HG03521 (cell line): Measurements from ENCODE around the gene ZDHHC14.

Source experiments
- ATAC-seq: cut with Tn5 transposase; IDR thresholded peaks from one replicate; pipeline ENCODE4 v1.9.1; 2021; ENCODE audit warnings: mild to moderate bottlenecking, moderate library complexity; ENCODE audit not compliant: unreplicated experiment

The ZDHHC14 gene

GRCh38 chr6:157653521-157653920 lies 272.5 kb downstream of the ZDHHC14 start:
- no peak for ATAC-seq

- ATAC-seq, result no peak
Measured at GRCh38 chr6:157655139-157655538, 274.1 kb downstream of the ZDHHC14 start.

DNA sequence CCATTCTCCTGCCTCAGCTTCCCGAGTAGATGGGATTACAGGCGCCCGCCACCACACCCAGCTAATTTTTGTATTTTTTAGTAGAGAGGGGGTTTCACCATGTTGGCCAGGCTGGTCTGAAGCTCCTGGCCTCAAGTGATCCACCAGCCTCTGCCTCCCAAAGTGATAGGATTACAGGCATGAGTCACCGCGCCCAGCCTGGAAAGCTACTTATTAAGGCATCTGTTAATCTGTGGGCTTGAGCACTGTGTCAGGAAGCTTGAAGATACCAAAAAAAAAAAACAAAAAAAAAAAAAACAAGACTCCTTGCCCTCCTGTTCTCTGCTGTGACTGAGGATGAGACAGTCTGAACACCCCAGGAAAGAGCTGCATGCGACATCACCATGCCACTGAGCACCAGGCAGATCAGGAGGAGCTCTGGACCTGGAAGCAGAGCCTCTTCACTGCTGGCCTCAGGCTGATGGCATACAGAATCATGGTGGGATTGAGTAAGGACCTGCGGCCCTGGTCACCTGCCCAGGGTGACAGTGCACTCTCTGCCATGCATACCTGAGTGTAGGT lies 275.5 kb downstream of the ZDHHC14 start:
- ATAC-seq, result no peak

- ATAC-seq, result no peak
Measured at GRCh38 chr6:157657754-157658153, 276.8 kb downstream of the ZDHHC14 start.

GRCh38 chr6:157658301-157658700 lies 277.3 kb downstream of the ZDHHC14 start:
- ATAC-seq, result no peak

DNA sequence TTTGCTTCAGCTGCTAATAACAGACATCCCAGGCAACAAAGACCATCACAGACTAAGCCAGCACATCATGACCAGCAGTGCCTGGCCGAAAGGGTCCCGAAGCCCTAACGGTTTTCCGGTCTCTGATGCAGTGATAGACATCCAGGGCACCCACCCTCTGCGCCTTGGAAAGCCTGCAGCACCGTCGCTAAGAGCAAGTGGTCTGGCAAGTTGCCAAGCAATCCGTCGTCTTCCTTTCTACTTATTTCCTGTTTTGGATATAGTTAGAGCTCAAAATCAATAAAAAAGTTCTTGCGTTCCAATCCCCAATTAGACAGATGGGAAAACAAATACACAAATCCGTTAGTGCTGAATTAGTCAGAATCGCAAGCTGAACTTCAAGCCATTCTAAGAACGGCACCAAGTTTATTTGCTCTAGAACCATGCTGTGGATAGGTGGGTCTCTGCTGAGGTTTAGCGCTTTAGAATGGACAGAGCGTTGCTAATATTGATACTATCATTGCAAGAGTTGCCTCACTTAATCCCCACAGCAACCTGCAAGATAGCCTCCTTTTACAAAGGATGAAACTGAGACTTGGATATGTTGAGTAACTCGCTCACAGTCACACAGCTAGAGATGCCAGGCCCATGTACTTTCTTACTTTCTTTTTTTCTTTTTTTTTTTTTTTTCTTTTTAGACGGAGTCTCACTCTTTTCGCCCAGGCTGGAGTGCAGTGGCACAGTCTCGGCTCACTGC lies 278.7 kb downstream of the ZDHHC14 start:
- ATAC-seq, result no peak

DNA sequence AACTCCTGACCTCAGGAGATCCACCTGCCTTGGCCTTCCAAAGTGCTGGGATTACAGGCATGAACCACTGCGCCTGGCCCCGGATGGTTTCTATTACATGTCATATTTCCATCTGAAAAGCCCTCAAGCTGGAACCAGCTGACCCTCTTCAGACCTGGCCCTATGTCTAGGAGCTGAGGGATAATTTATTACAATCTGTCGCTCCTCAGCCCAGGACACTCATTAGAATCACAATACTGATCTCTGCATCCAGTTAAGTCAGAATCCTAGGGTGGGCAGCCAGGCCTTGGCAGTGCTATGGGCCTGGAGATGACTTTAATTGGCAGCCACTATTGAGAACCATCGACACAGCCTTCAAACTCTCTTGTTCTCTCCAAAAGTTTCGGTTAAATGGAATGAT lies 279.4 kb downstream of the ZDHHC14 start:
- ATAC-seq, result no peak

- no peak for ATAC-seq
Measured at GRCh38 chr6:157661652-157662051, 280.7 kb downstream of the ZDHHC14 start.

DNA sequence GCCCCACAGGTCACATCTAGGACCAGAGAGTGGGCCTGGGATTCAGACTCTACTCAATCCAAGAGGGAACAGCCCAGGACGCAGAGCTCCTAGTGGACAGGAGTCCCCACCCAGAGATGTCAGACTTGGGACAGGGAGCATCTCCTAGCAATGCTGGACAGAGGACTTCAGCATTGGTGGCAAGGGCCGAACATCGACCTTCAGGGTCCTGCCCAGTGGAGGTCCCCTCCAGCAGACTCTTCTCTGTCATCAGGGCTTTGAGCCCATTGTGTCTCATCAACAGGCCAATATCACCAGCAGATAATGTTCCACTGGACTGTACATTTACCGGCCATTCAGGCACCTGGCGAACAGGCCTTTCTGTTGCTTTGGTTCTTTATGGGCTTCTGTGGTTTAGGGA lies 282.3 kb downstream of the ZDHHC14 start:
- no peak for ATAC-seq

GRCh38 chr6:157665180-157665579 lies 284.2 kb downstream of the ZDHHC14 start:
- ATAC-seq, result no peak

GRCh38 chr6:157666729-157667128 lies 285.7 kb downstream of the ZDHHC14 start:
- no peak for ATAC-seq

GRCh38 chr6:157667211-157668008 lies 286.4 kb downstream of the ZDHHC14 start:
- ATAC-seq, result no peak

- ATAC-seq, result no peak
Measured at GRCh38 chr6:157668009-157668401, 287.0 kb downstream of the ZDHHC14 start.

DNA sequence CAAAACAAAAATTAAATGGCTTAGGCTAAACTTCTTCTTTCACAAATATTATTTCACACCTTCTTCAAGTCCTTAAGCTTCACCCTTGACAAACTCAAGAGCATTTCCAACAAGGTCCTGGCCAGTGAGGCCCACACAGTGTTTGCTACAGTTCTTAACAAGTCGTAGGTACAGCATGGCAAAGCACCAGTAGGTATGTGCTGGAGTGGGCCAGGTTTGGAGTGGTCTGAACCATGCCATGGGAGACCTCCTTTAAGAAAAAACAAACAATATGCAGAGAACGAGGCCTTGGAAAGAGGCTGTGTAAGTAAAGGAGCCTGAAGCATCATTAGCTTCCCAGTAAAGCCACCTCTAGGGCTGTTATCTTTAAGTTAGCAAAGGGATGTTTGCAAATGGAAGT lies 287.7 kb downstream of the ZDHHC14 start:
- no peak for ATAC-seq

- ATAC-seq, result no peak
Measured at GRCh38 chr6:157669323-157669722, 288.3 kb downstream of the ZDHHC14 start.

DNA sequence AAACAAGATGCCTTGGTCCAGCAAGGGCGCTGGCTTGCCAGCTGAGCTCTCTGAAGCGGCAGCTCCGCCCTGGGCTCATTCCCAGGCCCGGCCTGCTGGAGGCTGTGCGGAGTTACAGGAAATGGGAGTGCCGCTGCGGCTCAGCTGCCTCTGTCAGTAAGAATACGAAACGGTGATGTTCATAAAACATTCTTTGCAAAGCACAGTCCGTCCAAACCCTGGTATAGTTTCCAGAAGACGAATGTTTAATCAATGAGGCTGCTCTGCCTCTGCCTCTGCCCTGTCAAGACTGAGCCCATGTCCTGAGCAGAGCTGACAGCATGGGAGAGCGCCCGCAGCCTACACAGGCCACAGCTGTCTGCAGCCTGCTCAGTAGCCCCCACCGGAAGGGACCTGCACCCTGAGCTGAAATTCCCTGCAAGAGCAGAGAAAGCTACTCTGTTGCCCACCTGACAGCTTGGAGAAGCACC lies 288.8 kb downstream of the ZDHHC14 start:
- no peak for ATAC-seq

DNA sequence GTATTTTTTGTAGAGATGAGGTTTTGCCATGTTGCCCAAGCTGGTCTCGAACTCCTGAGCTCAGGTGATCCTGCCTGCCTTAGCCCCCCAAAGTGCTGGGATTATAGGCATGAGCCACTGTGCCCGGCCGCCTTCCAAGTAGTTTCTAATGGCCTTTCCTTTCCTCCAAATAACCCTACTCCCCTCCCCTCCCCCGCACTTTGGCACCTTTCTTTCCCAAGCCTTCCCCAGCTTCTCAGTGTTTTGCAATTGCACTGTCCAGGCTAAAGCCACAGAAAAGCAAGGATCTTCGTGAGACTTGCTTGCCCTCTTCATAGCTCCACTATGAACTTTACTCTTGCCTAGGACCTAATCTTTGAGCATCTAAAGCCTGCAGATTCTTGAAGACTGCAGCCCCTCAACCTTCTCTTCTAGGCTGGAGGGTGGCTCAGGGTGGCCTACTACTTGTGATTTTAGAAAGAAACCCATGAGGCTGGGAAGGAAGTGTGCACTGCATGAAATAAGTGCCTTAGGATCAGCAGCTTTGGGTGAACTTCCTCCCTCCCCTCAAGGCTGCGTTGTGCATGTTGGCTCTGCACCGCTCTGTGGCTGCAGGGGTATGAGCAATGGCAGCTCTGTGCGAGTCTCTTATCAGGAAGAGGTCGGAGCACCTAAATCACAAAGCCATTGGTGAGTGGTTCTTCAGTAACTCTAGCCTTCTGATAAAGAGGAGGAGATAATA lies 289.6 kb downstream of the ZDHHC14 start:
- ATAC-seq, result no peak

GRCh38 chr6:157672726-157673412 lies 291.9 kb downstream of the ZDHHC14 start:
- ATAC-seq, result no peak

GRCh38 chr6:157673596-157673995 lies 292.6 kb downstream of the ZDHHC14 start:
- no peak for ATAC-seq

DNA sequence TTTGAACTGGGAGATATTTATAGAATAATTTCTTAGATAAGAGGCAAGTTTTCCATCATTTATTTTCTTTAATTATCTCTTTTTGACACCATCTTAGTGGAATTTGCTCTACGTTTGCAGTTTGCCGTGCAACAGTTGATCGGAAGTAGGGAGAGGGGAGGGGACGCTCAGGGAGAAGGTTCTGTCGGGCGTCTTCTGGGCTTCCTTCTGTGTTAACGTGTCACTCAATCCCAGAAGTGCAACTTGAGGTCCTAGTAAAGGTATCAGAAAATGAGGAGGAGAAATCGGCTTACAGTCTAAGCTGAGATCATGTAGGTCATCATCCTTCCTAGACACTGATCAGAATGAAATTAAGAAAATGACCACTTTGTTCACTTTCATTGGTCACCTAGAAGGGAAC lies 293.1 kb downstream of the ZDHHC14 start:
- ATAC-seq, result no peak

DNA sequence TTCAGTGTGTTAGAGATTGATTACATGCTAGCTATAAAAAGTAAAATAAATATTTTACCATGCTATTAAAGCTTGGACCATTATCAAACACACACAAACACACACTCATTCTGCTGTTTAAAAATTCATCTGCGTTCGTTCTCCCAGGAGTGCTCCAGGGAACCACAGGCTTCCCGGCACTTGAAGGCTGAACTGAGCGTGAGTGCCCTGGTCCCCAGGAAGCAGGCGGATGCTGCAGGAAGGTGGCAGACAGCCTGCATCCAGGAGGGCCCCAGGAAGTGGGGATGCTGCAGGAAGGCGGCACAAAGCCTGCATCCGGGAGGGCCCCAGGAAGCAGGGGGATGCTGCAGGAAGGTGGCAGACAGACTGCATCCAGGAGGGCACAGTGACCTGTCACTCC lies 294.8 kb downstream of the ZDHHC14 start:
- no peak for ATAC-seq
